ENCODE measurements around the gene SPRY1.
A peak's percentile ranks its signal among the peaks of the same experiment; 100 is the strongest.

The SPRY1 gene

DNA sequence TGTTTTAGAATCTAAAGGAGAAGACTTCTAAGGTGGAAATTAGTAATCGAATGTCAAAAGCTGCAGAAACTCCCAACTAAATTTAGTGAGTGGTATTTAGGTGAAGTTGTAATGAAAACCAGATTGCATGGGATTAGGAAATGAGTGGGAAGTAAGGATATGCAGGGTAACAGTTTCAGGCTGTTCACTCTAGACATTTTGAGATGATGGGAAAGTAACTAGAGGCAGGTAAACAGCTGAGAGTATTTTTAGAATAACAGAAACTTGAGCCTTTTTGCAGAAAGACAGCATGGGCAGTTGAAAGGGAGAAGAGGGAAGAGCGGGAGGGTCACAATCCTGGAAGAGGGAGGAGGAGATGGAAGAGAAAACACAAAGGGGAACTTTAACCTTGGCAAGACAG, 12.7 kb downstream of the SPRY1 start:
- no peak for DNase-seq (ENCODE audit: low read depth)

DNA sequence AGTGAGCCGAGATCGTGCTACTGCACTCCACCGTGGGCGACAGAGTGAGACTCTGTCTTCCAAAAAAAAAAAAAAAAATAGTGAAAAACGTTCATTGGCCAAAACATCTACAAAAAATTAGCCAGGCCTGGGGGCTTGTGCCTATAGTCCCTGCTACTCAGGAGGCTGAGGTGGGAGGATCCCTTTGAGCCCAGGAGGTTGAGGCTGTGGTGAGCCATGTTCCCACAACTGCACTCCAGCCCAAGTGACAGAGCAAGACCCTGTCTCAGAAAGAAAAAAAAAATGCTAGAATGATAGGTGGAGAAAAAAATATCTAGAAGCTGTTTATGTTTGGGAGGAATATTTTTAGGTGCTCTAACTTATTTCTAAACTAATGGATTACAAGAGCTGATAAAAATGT, 14.9 kb downstream of the SPRY1 start:
- no peak for DNase-seq (ENCODE audit: low read depth)

DNA sequence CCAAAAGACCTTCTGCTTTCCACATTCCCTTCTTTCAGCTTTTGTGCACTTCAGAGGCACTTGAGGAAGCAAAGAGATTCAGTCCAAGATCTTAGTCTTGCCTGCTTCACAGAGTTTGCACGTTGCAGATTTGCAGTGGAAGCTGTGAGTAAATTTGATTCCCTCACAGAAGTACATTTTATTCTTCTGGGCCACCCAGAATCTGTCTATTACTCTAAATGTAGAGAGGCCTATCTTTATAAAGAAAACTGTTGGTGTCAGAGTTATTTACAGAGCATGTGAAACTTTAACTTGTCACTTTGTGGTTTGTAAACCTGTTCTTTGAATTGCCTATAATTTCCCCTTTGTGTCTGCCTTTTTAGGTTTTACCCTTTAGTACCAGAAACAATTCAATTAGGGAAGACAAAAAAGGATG, 15.5 kb downstream of the SPRY1 start:
- no peak for DNase-seq (ENCODE audit: low read depth)

GRCh38 chr4:123412700-123413512, 16.3 kb downstream of the SPRY1 start:
- DNase-seq (ENCODE audit: low read depth), result no peak

- no peak for DNase-seq (ENCODE audit: low read depth)
Measured at GRCh38 chr4:123415576-123415975, 19.0 kb downstream of the SPRY1 start.

- DNase-seq (ENCODE audit: low read depth), result peak; percentile 59
Measured at GRCh38 chr4:123415977-123416376, 19.4 kb downstream of the SPRY1 start.

- no peak for DNase-seq (ENCODE audit: low read depth)
Measured at GRCh38 chr4:123417813-123418212, 21.2 kb downstream of the SPRY1 start.

DNA sequence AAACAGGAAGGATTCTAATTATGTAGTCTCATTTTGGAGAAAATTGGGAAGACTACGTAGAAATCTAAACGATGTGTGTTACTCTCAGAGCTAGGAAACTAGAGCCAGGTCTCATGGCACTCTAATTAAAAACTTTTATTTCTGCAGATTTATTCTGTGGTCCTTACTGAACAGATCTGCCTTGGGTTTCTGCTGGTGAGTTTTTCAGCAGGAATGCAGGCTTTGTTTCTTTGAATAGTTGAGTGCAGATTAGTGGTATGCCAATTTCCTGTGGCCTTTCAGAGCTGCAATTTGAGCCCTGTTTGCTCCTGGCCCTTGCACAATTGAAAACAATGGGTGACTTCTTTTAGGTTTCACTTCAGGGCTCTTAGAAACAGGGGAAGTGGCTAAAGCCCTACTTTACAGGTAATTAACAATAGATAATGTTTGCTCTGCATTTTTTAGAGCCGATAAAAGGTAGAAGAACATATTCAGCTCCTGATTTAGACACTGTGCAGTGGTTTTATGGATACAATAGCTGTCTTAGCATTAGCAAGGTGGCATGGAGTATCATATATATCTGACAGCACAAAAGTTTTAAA, 21.8 kb downstream of the SPRY1 start:
- DNase-seq (ENCODE audit: low read depth), result peak; percentile 81

GRCh38 chr4:123419885-123420755, 23.5 kb downstream of the SPRY1 start:
- no peak for DNase-seq (ENCODE audit: low read depth)

- DNase-seq (ENCODE audit: low read depth), result peak; percentile 13
Measured at GRCh38 chr4:123421227-123421936, 24.8 kb downstream of the SPRY1 start.

DNA sequence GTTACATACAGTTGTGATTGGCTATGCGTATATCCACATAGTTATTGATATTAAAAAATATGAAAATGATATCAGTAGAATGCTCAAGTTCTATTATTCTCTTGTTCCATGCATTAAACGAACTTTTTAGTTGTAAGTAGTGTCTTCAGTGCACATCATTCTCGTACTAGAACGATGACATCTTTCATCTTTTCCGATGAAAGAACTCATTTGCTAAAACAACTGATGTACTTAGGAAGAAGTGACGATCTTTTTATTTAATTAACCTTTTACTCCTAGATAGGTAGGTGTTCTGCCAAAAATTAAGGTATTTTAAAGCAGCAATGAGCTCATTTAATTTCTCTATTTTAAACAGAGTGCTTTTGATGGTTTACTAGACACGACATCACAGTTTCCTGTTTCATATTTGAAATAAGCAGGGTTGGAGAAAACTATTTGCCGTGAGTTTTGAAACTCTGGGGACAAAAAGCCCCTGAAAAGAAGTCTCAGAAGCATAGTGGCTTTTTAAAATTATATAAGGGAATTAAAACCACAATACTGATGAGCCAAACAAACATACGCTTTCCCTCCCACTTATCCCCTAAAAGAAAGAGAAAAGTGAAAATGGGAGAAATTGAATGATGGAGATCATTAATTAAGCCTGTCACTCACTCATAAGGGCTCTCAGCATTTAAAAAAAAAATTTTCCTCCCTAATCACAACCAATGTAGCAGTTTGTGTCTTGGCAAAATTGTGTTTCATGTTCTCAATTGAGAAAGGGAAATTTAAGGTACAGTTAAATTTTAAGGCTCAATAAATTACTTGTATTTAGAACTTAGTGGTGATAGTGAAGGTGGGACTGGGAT, 25.6 kb downstream of the SPRY1 start:
- DNase-seq (ENCODE audit: low read depth), result no peak

GRCh38 chr4:123423819-123424218, 27.2 kb downstream of the SPRY1 start:
- no peak for DNase-seq (ENCODE audit: low read depth)

DNA sequence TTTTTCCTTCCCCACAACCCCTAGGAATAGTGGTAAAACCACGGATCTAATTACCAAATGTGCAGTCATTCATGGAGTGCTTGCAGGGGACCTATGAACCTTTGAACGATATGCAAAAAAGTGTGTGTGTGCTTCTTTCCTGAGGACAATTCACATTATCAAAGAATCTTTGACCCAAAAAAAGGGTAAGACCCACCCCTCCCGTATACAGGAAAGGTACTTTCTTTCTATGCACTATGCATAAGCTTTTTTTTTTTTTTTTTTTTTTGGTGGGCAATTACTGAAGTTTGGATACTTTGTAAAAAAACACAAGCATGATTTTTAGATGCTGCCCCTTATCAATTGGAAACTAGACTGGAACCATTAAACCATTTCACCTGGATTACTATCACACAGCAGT, 31.4 kb downstream of the SPRY1 start:
- DNase-seq (ENCODE audit: low read depth), result no peak

GRCh38 chr4:123430031-123430430, 33.4 kb downstream of the SPRY1 start:
- no peak for DNase-seq (ENCODE audit: low read depth)

GRCh38 chr4:123430501-123430900, 33.9 kb downstream of the SPRY1 start:
- no peak for DNase-seq (ENCODE audit: low read depth)

DNA sequence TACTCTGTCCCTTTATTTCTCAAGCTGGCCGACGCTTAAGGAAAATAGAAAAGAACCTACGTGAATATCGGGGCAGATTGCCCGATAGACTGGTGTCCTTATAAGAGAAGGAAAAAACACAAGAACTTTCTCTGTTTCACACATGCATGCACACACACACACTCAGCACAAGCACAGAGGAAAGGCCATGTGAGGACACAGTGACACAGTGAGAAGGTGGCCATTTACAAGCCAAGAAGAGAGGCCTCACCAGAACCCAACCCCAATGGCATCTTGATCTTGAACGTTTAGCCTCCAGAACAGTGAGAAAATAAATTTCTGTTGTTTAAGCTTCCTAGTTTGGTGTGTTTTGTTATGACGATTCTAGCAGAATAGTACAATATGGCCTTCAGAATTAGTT, 37.0 kb downstream of the SPRY1 start:
- no peak for DNase-seq (ENCODE audit: low read depth)

GRCh38 chr4:123433976-123434375, 37.4 kb downstream of the SPRY1 start:
- DNase-seq (ENCODE audit: low read depth), result no peak

DNA sequence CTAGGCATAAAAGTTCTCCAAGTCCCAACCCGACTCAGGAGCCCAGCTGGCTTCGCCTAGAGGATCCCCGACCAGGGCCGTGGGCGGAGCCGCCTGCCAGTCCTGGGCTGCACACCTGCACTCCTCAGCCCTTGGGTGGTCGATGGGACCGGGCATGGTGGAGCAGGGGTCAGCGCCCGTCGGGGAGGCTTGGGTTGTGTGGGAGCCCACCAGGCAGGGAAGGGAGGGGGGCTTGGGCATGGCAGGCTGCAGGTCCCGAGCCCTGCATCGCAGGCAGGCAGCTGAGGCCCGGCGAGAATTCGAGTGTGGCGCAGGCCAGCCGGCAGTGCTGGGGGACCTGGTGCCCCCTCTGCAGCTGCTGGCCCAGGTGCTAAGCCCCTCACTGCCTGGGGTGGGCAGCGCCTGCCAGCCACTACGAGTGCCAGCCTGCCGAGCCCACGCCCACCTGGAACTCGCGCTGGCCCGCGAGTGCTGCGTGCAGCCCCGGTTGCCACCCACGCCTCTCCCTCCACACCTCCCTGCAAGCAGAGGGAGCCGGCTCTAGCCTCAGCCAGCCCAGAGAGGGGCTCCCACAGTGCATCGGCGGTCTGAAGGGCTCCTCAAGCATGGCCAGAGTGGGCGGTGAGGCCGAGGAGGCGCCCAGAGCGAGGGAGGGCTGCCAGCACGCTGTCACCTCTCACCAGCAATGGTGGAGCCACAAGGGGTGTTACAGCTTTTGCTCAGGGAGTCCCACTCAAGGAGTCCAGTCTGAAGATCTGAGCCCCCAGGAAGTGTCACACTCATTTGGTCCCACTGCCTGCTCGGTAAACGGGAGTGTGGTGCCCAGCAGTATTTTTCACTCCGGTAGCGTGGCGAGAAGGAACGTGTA, 38.9 kb downstream of the SPRY1 start:
- DNase-seq (ENCODE audit: low read depth), result no peak

- DNase-seq (ENCODE audit: low read depth), result no peak
Measured at GRCh38 chr4:123438031-123438430, 41.4 kb downstream of the SPRY1 start.
